LHCN-M2 (cell line): ENCODE results near the gene DLG4. TPM values are rescaled to one million over a fixed set of nuclear protein-coding genes. Genes with fewer than 3 reads are reported as not detected.

Experiments
- DNase-seq: peaks from one replicate; pipeline ENCODE4 v3.0.0-alpha.2; 2012; ENCODE audit warnings: low read depth
- polyA plus RNA-seq: library from polyadenylated mRNA; unstranded; fragments of >200 nt; gene quantifications from one replicate; pipeline ENCODE4 v1.2.1, GENCODE V29; 2012; ENCODE audit warnings: missing spikeins
- total RNA-seq: library from RNA; depleted of rRNA; stranded (reverse); fragments of >200 nt; gene quantifications from 2 replicates; pipeline ENCODE4 v1.2.3, GENCODE V29; 2014; rRNA removed

The DLG4 gene
- total RNA-seq = 16.6 and 17.3 TPM in 2 replicates
- polyA plus RNA-seq = 20.3 TPM

GRCh38 chr17:7219812-7220592 is at the start of gene DLG4, which contains the start of gene ACADVL:
TSS of gene DLG4 (minus strand) at chr17:7219836.
TSS of gene ACADVL (plus strand) at chr17:7219938. CDS start at chr17:7219985, 47 bp downstream.
- DNase-seq = peak; percentile 88

GRCh38 chr17:7266784-7267183 is 47.1 kb upstream of the DLG4 start:
- DNase-seq = peak; percentile 19

GRCh38 chr17:7263801-7264078 is 44.1 kb upstream of the DLG4 start:
- no peak for DNase-seq

- DNase-seq = no peak
Measured at GRCh38 chr17:7262935-7263800, 43.5 kb upstream of the DLG4 start.

- DNase-seq = no peak
Measured at GRCh38 chr17:7262192-7262934, 42.7 kb upstream of the DLG4 start, which contains the start of gene CLDN7. TSS of gene CLDN7 (minus strand) at chr17:7262478. CDS start at chr17:7262043, 435 bp downstream.

- no peak for DNase-seq
Measured at GRCh38 chr17:7261379-7262191, 41.9 kb upstream of the DLG4 start.

GRCh38 chr17:7260651-7261378 is 41.2 kb upstream of the DLG4 start:
- DNase-seq = no peak

GRCh38 chr17:7260151-7260550 is 40.5 kb upstream of the DLG4 start:
- DNase-seq = no peak

GRCh38 chr17:7259555-7259889 is 39.9 kb upstream of the DLG4 start:
- DNase-seq = no peak

- DNase-seq = peak; percentile 46
Measured at GRCh38 chr17:7258731-7259554, 39.3 kb upstream of the DLG4 start.

- no peak for DNase-seq
Measured at GRCh38 chr17:7256766-7257456, 37.3 kb upstream of the DLG4 start.

- DNase-seq = no peak
Measured at GRCh38 chr17:7254511-7254910, 34.9 kb upstream of the DLG4 start.

GRCh38 chr17:7253082-7253481 is 33.4 kb upstream of the DLG4 start:
- no peak for DNase-seq

- DNase-seq = peak; percentile 94
Measured at GRCh38 chr17:7252176-7253043, 32.8 kb upstream of the DLG4 start, which contains the start of gene ELP5. TSS of gene ELP5 (plus strand) at chr17:7252215. CDS start at chr17:7252551, 336 bp downstream.

- DNase-seq = peak; percentile 100
Measured at GRCh38 chr17:7251661-7252175, 32.1 kb upstream of the DLG4 start, which contains the start of gene CTDNEP1. TSS of gene CTDNEP1 (minus strand) at chr17:7251734. CDS start at chr17:7251296, 438 bp downstream.

GRCh38 chr17:7250695-7251627 is 31.3 kb upstream of the DLG4 start:
- DNase-seq = no peak
